Transverse colon (tissue), 4 donors: ENCODE data around the gene MAGI2. TPM values are rescaled to one million over a fixed set of nuclear protein-coding genes. Genes with fewer than 3 reads are reported as not detected.

Experiments used
- DNase-seq: peaks from one replicate; pipeline ENCODE4 v3.0.0-alpha.2; 2019
- H3K27ac ChIP-seq, 4 donors: fragments of 200-600 bp; sonication (generic); 2 replicates each; pipeline ENCODE4 v1.5.1; 2016 to 2018; ENCODE audit warnings: inconsistent platforms in 4 of 4
- H3K27me3 ChIP-seq: fragments of 200-600 bp; sonication (generic); 2 replicates; pipeline ENCODE4 v1.5.1; 2017; ENCODE audit warnings: inconsistent platforms
- H3K36me3 ChIP-seq, 4 donors: fragments of 200-600 bp; sonication (generic); 2 replicates each; pipeline ENCODE4 v1.5.1; 2017 to 2019; ENCODE audit warnings: inconsistent platforms in 4 of 4
- H3K4me1 ChIP-seq, 4 donors: fragments of 200-600 bp; sonication (generic); 2 replicates each; pipeline ENCODE4 v1.5.1; 2017 to 2020; ENCODE audit warnings: inconsistent platforms in 4 of 4
- H3K4me3 ChIP-seq, 4 donors: fragments of 200-600 bp; sonication (generic); 1 replicate in 1 of 4; 2 replicates in 3 of 4; pipeline versions ENCODE4 v1.5.1 to v1.6.1; 2017 to 2019; ENCODE audit warnings: inconsistent platforms in 4 of 4
- H3K9me3 ChIP-seq, 2 donors: fragments of 200-600 bp; sonication (generic); 2 replicates each; pipeline ENCODE4 v1.5.1; 2017 to 2019; ENCODE audit warnings: inconsistent platforms in 2 of 2
- CTCF ChIP-seq, 5 experiments: fragments of 200-600 bp in 3 of 5; fragments of 450-650 bp in 2 of 5; sonication (generic) in 3 of 5; IDR thresholded peaks; 1 replicate in 2 of 5; 2 replicates in 3 of 5; pipeline ENCODE4 v1.5.1; 2016 to 2017; ENCODE audit warnings: antibody characterized with exemption in 5 of 5, inconsistent platforms in 3 of 5, mild to moderate bottlenecking in 2 of 5, moderate library complexity in 1 of 5
- EP300 ChIP-seq: sonication (generic); formaldehyde crosslinking; IDR thresholded peaks from one replicate; pipeline ENCODE4 v1.6.1; 2017; ENCODE audit warnings: antibody characterized with exemption, low read depth
- POLR2A ChIP-seq: fragments of 450-650 bp; IDR thresholded peaks from one replicate; pipeline ENCODE4 v1.6.1; 2016; ENCODE audit warnings: antibody characterized with exemption, mild to moderate bottlenecking, moderate library complexity
- POLR2AphosphoS5 ChIP-seq, 3 donors: sonication (generic); formaldehyde crosslinking; IDR thresholded peaks; one replicate each; pipeline ENCODE4 v1.6.1; 2016; ENCODE audit warnings: antibody characterized with exemption in 3 of 3
- WGBS, 2 donors: methylation state at CpG; one replicate each; pipeline ENCODE4 v1.1.5; 2018; ENCODE audit warnings: low coverage in 1 of 2; 5-methylcytosine and 5-hydroxymethylcytosine counted together
- in situ Hi-C, 4 donors: fragments of 200-750 bp; cut with MboI; loops; one replicate each; pipeline versions ENCODE4 v1.15.0 to v1.15.1; 2017; ENCODE audit warnings: low sequenced_read_pairs in 3 of 4, low pct_ligation_motif_present in 1 of 4, low pct_unique_long_range_greater_than_20kb in 1 of 4
- intact Hi-C: fragments of 100-400 bp; cut with DNase I; formaldehyde crosslinking; loops from one replicate; pipeline ENCODE4 v1.15.1; 2023; ENCODE audit warnings: low total_unique reads
- total RNA-seq, 4 donors: library from RNA; depleted of rRNA; stranded (reverse); fragments of >200 nt; gene quantifications; one replicate each; pipeline ENCODE4 v1.1.0, GENCODE V29; 2016

The MAGI2 gene
- total RNA-seq, 4 donors from 2014 or later: 1.6 to 9.7 (median 4.1) TPM

- in situ Hi-C loops: no loop called here
- H3K4me1 ChIP-seq: no peaks in the 10 kb centered on the region
- no peaks in the 10 kb centered on the region for H3K36me3 ChIP-seq
- H3K9me3 ChIP-seq: no peaks in the 10 kb centered on the region
- no peak overlapping the region for H3K27ac ChIP-seq
- no peak for DNase-seq
- H3K27me3 ChIP-seq: no peaks in the 10 kb centered on the region
- TF ChIP-seq POLR2AphosphoS5 (IDR thresholded peaks at IDR 0.05) (no peak), CTCF (IDR thresholded peaks at IDR 0.05) (no peak), POLR2A (no peak), EP300 (no peak)
- no peak overlapping the region for H3K4me3 ChIP-seq
- intact Hi-C loops: no loop called here
- 50 to 58% methylated on average over 1 to 3 of the region's 3 CpGs for WGBS, 2 donors
Measured at GRCh38 chr7:78151229-78151628, 1302.2 kb downstream of the MAGI2 start.

GRCh38 chr7:78149787-78150186 is 1303.7 kb downstream of the MAGI2 start:
- no peaks in the 10 kb centered on the region for H3K9me3 ChIP-seq
- intact Hi-C loops: no loop called here
- H3K27ac ChIP-seq: no peak overlapping the region
- TF ChIP-seq EP300 (no peak), CTCF (IDR thresholded peaks at IDR 0.05) (no peak), POLR2AphosphoS5 (IDR thresholded peaks at IDR 0.05) (no peak), POLR2A (no peak)
- 54 to 67% methylated on average over 1 of the region's 1 CpG for WGBS, 2 donors
- H3K4me1 ChIP-seq: no peaks in the 10 kb centered on the region
- no peak for DNase-seq
- in situ Hi-C loops: no loop called here
- no peaks in the 10 kb centered on the region for H3K27me3 ChIP-seq
- H3K36me3 ChIP-seq: no peaks in the 10 kb centered on the region
- H3K4me3 ChIP-seq: no peak overlapping the region

- 88 to 94% methylated on average over 1 of the region's 1 CpG for WGBS, 2 donors
Measured at GRCh38 chr7:78148166-78148894, 1305.1 kb downstream of the MAGI2 start.

GRCh38 chr7:78146546-78146945 is 1306.9 kb downstream of the MAGI2 start:
- Histone ChIP-seq H3K27me3 (no peaks in the 10 kb centered on the region), H3K9me3 (no peaks in the 10 kb centered on the region), H3K4me1 (no peaks in the 10 kb centered on the region), H3K27ac (no peak overlapping the region), H3K36me3 (no peaks in the 10 kb centered on the region), H3K4me3 (no peak overlapping the region)
- in situ Hi-C loops (no loop called here), intact Hi-C loops (no loop called here)
- no peak for DNase-seq
- TF ChIP-seq CTCF (IDR thresholded peaks at IDR 0.05) (no peak), POLR2AphosphoS5 (IDR thresholded peaks at IDR 0.05) (no peak), EP300 (no peak), POLR2A (no peak)

More at GRCh38 chr7:78148166-78148894, 1305.1 kb downstream of the MAGI2 start:
- Histone ChIP-seq H3K36me3 (no peaks in the 10 kb centered on the region), H3K27ac (no peak overlapping the region), H3K4me1 (no peaks in the 10 kb centered on the region), H3K27me3 (no peaks in the 10 kb centered on the region), H3K4me3 (no peak overlapping the region), H3K9me3 (no peaks in the 10 kb centered on the region)
- no peak for TF ChIP-seq POLR2A
- no peak for TF ChIP-seq CTCF (IDR thresholded peaks at IDR 0.05)
- no peak for TF ChIP-seq POLR2AphosphoS5 (IDR thresholded peaks at IDR 0.05)
- intact Hi-C loops (no loop called here), in situ Hi-C loops (no loop called here)
- DNase-seq: no peak
